H9 (cell line): ENCODE data around the gene APP. TPM values are rescaled to one million over a fixed set of nuclear protein-coding genes. Genes with fewer than 3 reads are reported as not detected.

Source experiments
- DNase-seq: peaks from one replicate; pipeline ENCODE4 v3.0.0-alpha.2; 2017
- H2AFZ ChIP-seq: one replicate; pipeline ENCODE4 v1.6.1; 2013; ENCODE audit warnings: mild to moderate bottlenecking, low read length, control low read depth, moderate library complexity
- H2AK5ac ChIP-seq: 2 replicates; pipeline ENCODE4 v1.6.1; 2013; ENCODE audit warnings: low read length, control low read depth, mixed read lengths; ENCODE audit not compliant: insufficient read length
- H2BK120ac ChIP-seq: one replicate; pipeline ENCODE4 v1.6.1; 2013; ENCODE audit warnings: low read depth, mild to moderate bottlenecking, low read length, control low read depth, inconsistent platforms; ENCODE audit not compliant: poor library complexity, severe bottlenecking
- H2BK12ac ChIP-seq: 2 replicates; pipeline ENCODE4 v1.6.1; 2013; ENCODE audit warnings: low read length, control low read depth, mixed read lengths, low read depth; ENCODE audit not compliant: insufficient read length
- H2BK15ac ChIP-seq: 2 replicates; pipeline ENCODE4 v1.6.1; 2013; ENCODE audit warnings: low read depth, low read length, control low read depth
- H2BK20ac ChIP-seq: one replicate; pipeline ENCODE4 v1.6.1; 2013; ENCODE audit warnings: low read depth, mild to moderate bottlenecking, low read length, control low read depth, inconsistent platforms; ENCODE audit not compliant: poor library complexity, severe bottlenecking
- H2BK5ac ChIP-seq: 2 replicates; pipeline ENCODE4 v1.6.1; 2013; ENCODE audit warnings: low read length, control low read depth, mixed read lengths; ENCODE audit not compliant: insufficient read length
- H3K14ac ChIP-seq: 2 replicates; pipeline ENCODE4 v1.6.1; 2013; ENCODE audit warnings: low read length, control low read depth; ENCODE audit not compliant: insufficient read depth
- H3K18ac ChIP-seq: 2 replicates; pipeline ENCODE4 v1.6.1; 2013; ENCODE audit warnings: low read depth, mild to moderate bottlenecking, mixed read lengths, low read length, control low read depth; ENCODE audit not compliant: insufficient read length
- H3K23ac ChIP-seq: 2 replicates; pipeline ENCODE4 v1.6.1; 2013; ENCODE audit warnings: low read length, control low read depth, mixed read lengths, low read depth; ENCODE audit not compliant: insufficient read length
- H3K23me2 ChIP-seq: 2 replicates; pipeline ENCODE4 v1.6.1; 2013; ENCODE audit warnings: low read depth, mild to moderate bottlenecking, mixed read lengths, low read length, control low read depth; ENCODE audit not compliant: insufficient read length, poor library complexity, severe bottlenecking
- H3K27ac ChIP-seq: 2 replicates; pipeline ENCODE4 v1.5.1; 2013; ENCODE audit warnings: low read length, control low read depth, mixed read lengths, low read depth; ENCODE audit not compliant: insufficient read length
- H3K27me3 ChIP-seq: 2 replicates; pipeline ENCODE4 v1.6.1; 2013; ENCODE audit warnings: low read length, control low read depth, inconsistent platforms; ENCODE audit not compliant: insufficient read depth
- H3K4ac ChIP-seq: 2 replicates; pipeline ENCODE4 v1.6.1; 2013; ENCODE audit warnings: low read depth, mild to moderate bottlenecking, control low read depth, inconsistent platforms, low read length, moderate library complexity
- H3K4me1 ChIP-seq: 2 replicates; pipeline ENCODE4 v1.6.1; 2013; ENCODE audit warnings: low read length, control low read depth, inconsistent platforms; ENCODE audit not compliant: insufficient read depth
- H3K4me2 ChIP-seq: 2 replicates; pipeline ENCODE4 v1.6.1; 2013; ENCODE audit warnings: low read length, control low read depth, mixed read lengths; ENCODE audit not compliant: insufficient read length, insufficient read depth
- H3K56ac ChIP-seq: 2 replicates; pipeline ENCODE4 v1.6.1; 2013; ENCODE audit warnings: low read depth, mild to moderate bottlenecking, mixed read lengths, low read length, control low read depth; ENCODE audit not compliant: insufficient read length
- H3K79me1 ChIP-seq: 2 replicates; pipeline ENCODE4 v1.6.1; 2013; ENCODE audit warnings: low read depth, mild to moderate bottlenecking, moderate library complexity, low read length, control low read depth, inconsistent platforms; ENCODE audit not compliant: insufficient read depth, poor library complexity, severe bottlenecking
- H3K79me2 ChIP-seq: 2 replicates; pipeline ENCODE4 v1.6.1; 2013; ENCODE audit warnings: low read length, control low read depth, inconsistent platforms; ENCODE audit not compliant: insufficient read depth
- H3K9ac ChIP-seq: 2 replicates; pipeline ENCODE4 v1.6.1; 2013; ENCODE audit warnings: low read length, control low read depth, mixed read lengths; ENCODE audit not compliant: insufficient read length; ENCODE audit errors: extremely low read depth
- H3K9me3 ChIP-seq: one replicate; pipeline ENCODE4 v1.6.1; 2013; ENCODE audit warnings: low read depth, low read length, inconsistent platforms; ENCODE audit not compliant: control insufficient read depth
- H3T11ph ChIP-seq: one replicate; pipeline ENCODE4 v1.6.1; 2013; ENCODE audit warnings: mild to moderate bottlenecking, low read length, control low read depth, inconsistent platforms
- H4K20me1 ChIP-seq: one replicate; pipeline ENCODE4 v1.6.1; 2013; ENCODE audit not compliant: control insufficient read depth, insufficient read length, insufficient read depth
- H4K5ac ChIP-seq: 2 replicates; pipeline ENCODE4 v1.6.1; 2013; ENCODE audit warnings: low read depth, mild to moderate bottlenecking, mixed read lengths, low read length, control low read depth; ENCODE audit not compliant: insufficient read length
- H4K8ac ChIP-seq: replicated peaks from 2 replicates; pipeline ENCODE4 v1.6.1; 2013; ENCODE audit warnings: low read length, control low read depth, mixed read lengths, low read depth; ENCODE audit not compliant: insufficient read length
- H4K91ac ChIP-seq: 2 replicates; pipeline ENCODE4 v1.6.1; 2013; ENCODE audit warnings: low read depth, mild to moderate bottlenecking, moderate library complexity, mixed read lengths, low read length, control low read depth; ENCODE audit not compliant: insufficient read length
- H3K27ac Mint-ChIP-seq, 3 experiments: 2 replicates in 2 of 3; 3 replicates in 1 of 3; pipeline ENCODE4 v1.8.0; 2020 to 2021; ENCODE audit warnings: mixed read lengths in 3 of 3, mild to moderate bottlenecking in 1 of 3, moderate library complexity in 1 of 3
- H3K27me3 Mint-ChIP-seq: 2 replicates; pipeline ENCODE4 v1.8.0; 2021; ENCODE audit warnings: low read depth, mild to moderate bottlenecking, moderate library complexity, mixed read lengths
- H3K36me3 Mint-ChIP-seq, 3 experiments: 2 replicates in 2 of 3; 3 replicates in 1 of 3; pipeline ENCODE4 v1.8.0; 2020 to 2021; ENCODE audit warnings: low read depth in 3 of 3, mixed read lengths in 3 of 3; ENCODE audit not compliant: insufficient read depth in 1 of 3
- H3K4me1 Mint-ChIP-seq, 2 experiments: 2 replicates each; pipeline ENCODE4 v1.8.0; 2020; ENCODE audit warnings: mixed read lengths in 2 of 2
- H3K4me3 Mint-ChIP-seq, 2 experiments: 2 replicates in 1 of 2; 3 replicates in 1 of 2; pipeline ENCODE4 v1.8.0; 2020 to 2021; ENCODE audit warnings: mild to moderate bottlenecking in 2 of 2, mixed read lengths in 2 of 2, moderate library complexity in 1 of 2
- H3K9me3 Mint-ChIP-seq, 2 experiments: 2 replicates in 1 of 2; 3 replicates in 1 of 2; pipeline ENCODE4 v1.8.0; 2020; ENCODE audit warnings: mild to moderate bottlenecking in 2 of 2, mixed read lengths in 2 of 2, moderate library complexity in 1 of 2
- WGBS: extraction: QIAGEN DNeasy Blood & Tissue Kit; methylation state at CpG from one replicate; pipeline ENCODE4 v1.1.7; 2013; ENCODE audit warnings: missing lambda C conversion rate, low lambda C conversion rate, mixed read lengths; ENCODE audit not compliant: insufficient read length; ENCODE audit errors: extremely low coverage; 5-methylcytosine and 5-hydroxymethylcytosine counted together
- total RNA-seq: library from RNA; stranded (reverse); gene quantifications from 2 replicates; pipeline ENCODE4 v1.2.1, GENCODE V29; 2021
- TF ChIP-seq, protein P1 (sequence below): fragments of 200-600 bp; sonication (generic); conservative IDR thresholded peaks from 3 replicates; pipeline ENCODE4 v1.8.0; 2021; ENCODE audit warnings: antibody characterized with exemption, mild to moderate bottlenecking

APP gene
- total RNA-seq, 1 experiment from 2014 or later: 380 TPM

DNA sequence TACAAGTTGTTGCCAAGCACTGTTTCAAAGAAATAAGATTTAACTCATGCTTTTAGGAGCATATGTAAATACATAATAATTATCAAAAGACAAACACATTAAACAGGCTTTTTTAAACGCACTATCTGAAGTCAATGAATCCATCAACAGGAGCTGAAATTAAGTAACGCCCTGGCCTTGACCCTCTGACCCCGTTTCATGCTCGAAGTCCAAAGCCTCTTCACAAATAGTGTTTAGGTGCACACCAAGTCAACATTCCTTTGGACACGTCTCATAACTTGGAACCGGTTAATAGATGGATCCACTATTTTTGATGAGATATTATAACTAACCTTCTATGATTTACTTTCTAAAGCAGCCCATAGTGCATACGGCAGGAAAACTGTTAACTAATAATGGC lies 226.5 kb downstream of the APP start:
- H3K23ac ChIP-seq: no peak overlapping the region
- no peak overlapping the region for H2AK5ac ChIP-seq
- no peak overlapping the region for H2BK120ac ChIP-seq
- no peak overlapping the region for H3K4ac ChIP-seq
- no peak overlapping the region for H4K91ac ChIP-seq
- H3K23me2 ChIP-seq: no peaks in the 10 kb centered on the region
- no peak overlapping the region for H3K27ac ChIP-seq
- H3K4me1 ChIP-seq: no peaks in the 10 kb centered on the region
- WGBS: no CpG with 5 or more reads among the region's 7 CpGs
- no peak overlapping the region for H4K8ac ChIP-seq
- H2BK5ac ChIP-seq: no peak overlapping the region
- H4K20me1 ChIP-seq: no peaks in the 10 kb centered on the region
- no peak overlapping the region for H2BK12ac ChIP-seq
- H2BK15ac ChIP-seq: no peak overlapping the region
- H3K56ac ChIP-seq: no peak overlapping the region
- H4K5ac ChIP-seq: no peak overlapping the region
- no peaks in the 10 kb centered on the region; a peak in 1 of 5 replicates for H3K9me3 Mint-ChIP-seq
- H3K9ac ChIP-seq: no peak overlapping the region
- TF ChIP-seq, protein P1, sequence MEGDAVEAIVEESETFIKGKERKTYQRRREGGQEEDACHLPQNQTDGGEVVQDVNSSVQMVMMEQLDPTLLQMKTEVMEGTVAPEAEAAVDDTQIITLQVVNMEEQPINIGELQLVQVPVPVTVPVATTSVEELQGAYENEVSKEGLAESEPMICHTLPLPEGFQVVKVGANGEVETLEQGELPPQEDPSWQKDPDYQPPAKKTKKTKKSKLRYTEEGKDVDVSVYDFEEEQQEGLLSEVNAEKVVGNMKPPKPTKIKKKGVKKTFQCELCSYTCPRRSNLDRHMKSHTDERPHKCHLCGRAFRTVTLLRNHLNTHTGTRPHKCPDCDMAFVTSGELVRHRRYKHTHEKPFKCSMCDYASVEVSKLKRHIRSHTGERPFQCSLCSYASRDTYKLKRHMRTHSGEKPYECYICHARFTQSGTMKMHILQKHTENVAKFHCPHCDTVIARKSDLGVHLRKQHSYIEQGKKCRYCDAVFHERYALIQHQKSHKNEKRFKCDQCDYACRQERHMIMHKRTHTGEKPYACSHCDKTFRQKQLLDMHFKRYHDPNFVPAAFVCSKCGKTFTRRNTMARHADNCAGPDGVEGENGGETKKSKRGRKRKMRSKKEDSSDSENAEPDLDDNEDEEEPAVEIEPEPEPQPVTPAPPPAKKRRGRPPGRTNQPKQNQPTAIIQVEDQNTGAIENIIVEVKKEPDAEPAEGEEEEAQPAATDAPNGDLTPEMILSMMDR: no peak
- H3K18ac ChIP-seq: no peak overlapping the region
- no peaks in the 10 kb centered on the region for H3K79me1 ChIP-seq
- no peak for DNase-seq
- H2AFZ ChIP-seq: no peak overlapping the region
- no peaks in the 10 kb centered on the region for H3K27me3 ChIP-seq
- no peak overlapping the region for H3K27ac Mint-ChIP-seq
- H3K14ac ChIP-seq: no peak overlapping the region
- H3K9me3 ChIP-seq: no peaks in the 10 kb centered on the region
- H3T11ph ChIP-seq: no peak overlapping the region
- H3K4me1 Mint-ChIP-seq: no peaks in the 10 kb centered on the region
- H3K36me3 Mint-ChIP-seq: peaks cover 26 to 31% (median 28%) of the 10 kb centered on the region in 3 experiments
- no peak overlapping the region for H2BK20ac ChIP-seq
- H3K27me3 Mint-ChIP-seq: no peaks in the 10 kb centered on the region
- no peaks in the 10 kb centered on the region for H3K79me2 ChIP-seq
- no peak overlapping the region for H3K4me2 ChIP-seq
- no peak overlapping the region for H3K4me3 Mint-ChIP-seq
